SK-N-SH treated with all-trans-retinoic acid at 6 μM for 48 hours (cell line): ENCODE measurements around the gene KCNN2.
"Not testable (repeated sequence)": the region's sequence is repeated elsewhere in the genome, so short reads cannot be mapped to it uniquely, and the experiment has no call there.

Experiments
- ATAC-seq: fragments of 200-7000 bp; cut with Tn5 transposase; 3 replicates; pipeline ENCODE4 v1.9.1; 2020; ENCODE audit warnings: mild to moderate bottlenecking, moderate library complexity
- ARNTL ChIP-seq: fragments of 450-650 bp; formaldehyde crosslinking; IDR thresholded peaks from 2 replicates; pipeline ENCODE4 v1.5.0; 2020; ENCODE audit warnings: low read depth, mild to moderate bottlenecking, moderate library complexity, borderline replicate concordance
- BACH2 ChIP-seq: fragments of 250-450 bp; sonication (Bioruptor Pico); IDR thresholded peaks from 2 replicates; pipeline ENCODE4 v1.9.0; 2021; ENCODE audit warnings: mild to moderate bottlenecking, borderline replicate concordance
- CSDC2 ChIP-seq: fragments of 250-450 bp; sonication (Bioruptor Pico); IDR thresholded peaks from 2 replicates; pipeline ENCODE4 v1.5.0; 2020; ENCODE audit warnings: mild to moderate bottlenecking, moderate library complexity
- ESRRG ChIP-seq: fragments of 250-450 bp; sonication (Bioruptor Pico); IDR thresholded peaks from 2 replicates; pipeline ENCODE4 v1.6.1; 2021; ENCODE audit warnings: mild to moderate bottlenecking
- GLIS3 ChIP-seq: fragments of 250-450 bp; sonication (Bioruptor Pico); IDR thresholded peaks from 2 replicates; pipeline ENCODE4 v1.5.0; 2020; ENCODE audit warnings: mild to moderate bottlenecking, moderate library complexity
- ISL1 ChIP-seq: fragments of 250-450 bp; sonication (Bioruptor Pico); IDR thresholded peaks from 2 replicates; pipeline ENCODE4 v2.1.2; 2022; ENCODE audit warnings: mild to moderate bottlenecking, moderate library complexity
- PPARA ChIP-seq: fragments of 250-450 bp; sonication (Bioruptor Pico); IDR thresholded peaks from 2 replicates; pipeline ENCODE4 v1.5.0; 2020; ENCODE audit warnings: mild to moderate bottlenecking, borderline replicate concordance
- RARB ChIP-seq: fragments of 250-450 bp; sonication (Bioruptor Pico); IDR thresholded peaks from 2 replicates; pipeline ENCODE4 v1.8.0; 2021; ENCODE audit warnings: mild to moderate bottlenecking, moderate library complexity
- SNAI2 ChIP-seq: fragments of 250-450 bp; sonication (Bioruptor Pico); IDR thresholded peaks from 2 replicates; pipeline ENCODE4 v1.5.0; 2020; ENCODE audit warnings: mild to moderate bottlenecking, moderate library complexity
- TCF4 ChIP-seq: fragments of 250-450 bp; sonication (Bioruptor Pico); IDR thresholded peaks from 2 replicates; pipeline ENCODE4 v1.8.0; 2021; ENCODE audit warnings: mild to moderate bottlenecking, moderate library complexity, borderline replicate concordance
- TOX ChIP-seq: fragments of 250-450 bp; sonication (Bioruptor Pico); IDR thresholded peaks from 2 replicates; pipeline ENCODE4 v1.8.0; 2021; ENCODE audit warnings: mild to moderate bottlenecking, moderate library complexity, borderline replicate concordance
- ZFP3 ChIP-seq: fragments of 250-450 bp; sonication (Bioruptor Pico); IDR thresholded peaks from 2 replicates; pipeline ENCODE4 v1.5.0; 2020; ENCODE audit warnings: mild to moderate bottlenecking, moderate library complexity
- ZFP30 ChIP-seq: fragments of 450-650 bp; formaldehyde crosslinking; IDR thresholded peaks from 2 replicates; pipeline ENCODE4 v1.5.0; 2022; ENCODE audit warnings: mild to moderate bottlenecking, moderate library complexity
- ZNF70 ChIP-seq: fragments of 450-650 bp; formaldehyde crosslinking; IDR thresholded peaks from 2 replicates; pipeline ENCODE4 v1.5.0; 2020; ENCODE audit warnings: mild to moderate bottlenecking, moderate library complexity
- ZNF8 ChIP-seq: fragments of 450-650 bp; formaldehyde crosslinking; IDR thresholded peaks from 2 replicates; pipeline ENCODE4 v1.5.0; 2020; ENCODE audit warnings: mild to moderate bottlenecking, moderate library complexity
- TF ChIP-seq, protein P1 (sequence below): fragments of 250-450 bp; sonication (Bioruptor Pico); IDR thresholded peaks from 2 replicates; pipeline ENCODE4 v1.5.0; 2020; ENCODE audit warnings: mild to moderate bottlenecking, moderate library complexity
- TF ChIP-seq, protein P2 (sequence below): fragments of 250-450 bp; sonication (Bioruptor Pico); IDR thresholded peaks from 2 replicates; pipeline ENCODE4 v1.8.0; 2020; ENCODE audit warnings: mild to moderate bottlenecking, moderate library complexity, borderline replicate concordance
- TF ChIP-seq, protein P3 (sequence below): fragments of 250-450 bp; sonication (Bioruptor Pico); IDR thresholded peaks from 2 replicates; pipeline ENCODE4 v1.8.0; 2021; ENCODE audit warnings: low read depth, mild to moderate bottlenecking, moderate library complexity, borderline replicate concordance
- TF ChIP-seq, protein P4 (sequence below): fragments of 250-450 bp; sonication (Bioruptor Pico); IDR thresholded peaks from 2 replicates; pipeline ENCODE4 v1.5.1; 2021; ENCODE audit warnings: mild to moderate bottlenecking, moderate library complexity

Gene KCNN2

DNA sequence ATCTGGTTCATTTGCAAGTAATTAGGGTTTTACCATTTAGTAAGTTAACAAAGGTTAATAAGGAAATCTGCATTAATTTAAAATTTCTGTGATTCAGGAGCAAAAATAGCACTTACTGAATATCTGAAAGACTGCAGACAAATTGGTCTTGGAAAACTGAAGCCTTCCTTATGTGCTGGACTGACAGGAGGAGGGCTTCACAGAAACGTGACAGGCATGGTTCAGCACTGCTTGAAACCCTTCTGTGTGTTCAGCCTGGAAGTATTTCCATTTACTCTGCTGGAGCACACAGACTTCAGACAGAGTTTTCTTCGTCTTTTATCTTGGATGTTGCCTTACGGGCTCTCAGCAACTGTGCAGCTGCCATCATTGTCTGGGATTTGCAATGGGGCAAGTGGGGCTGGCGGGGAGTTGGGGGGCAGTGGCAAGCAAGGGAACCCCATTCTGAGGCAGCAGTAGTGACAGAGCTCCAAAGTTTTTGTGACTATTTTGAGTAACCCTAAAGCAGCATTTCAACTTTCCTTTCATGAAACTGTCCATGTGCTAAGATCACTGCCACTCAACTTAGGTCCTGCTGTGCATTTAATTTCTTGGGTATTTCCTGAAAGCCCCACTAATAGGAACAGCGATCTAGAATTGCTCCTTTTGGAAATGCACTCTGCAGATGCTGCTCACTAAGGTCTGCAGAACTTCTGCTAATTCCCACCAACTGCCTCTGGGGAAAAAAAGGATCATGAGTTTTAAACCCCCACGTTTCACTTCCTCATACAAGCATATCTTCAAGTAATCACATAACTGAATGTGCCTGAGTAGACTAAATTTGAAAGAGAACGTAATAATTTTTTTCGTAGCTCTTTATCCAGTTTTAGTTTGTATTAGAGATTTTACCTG is 56.6 kb downstream of the KCNN2 start:
- TF ChIP-seq, protein P1, sequence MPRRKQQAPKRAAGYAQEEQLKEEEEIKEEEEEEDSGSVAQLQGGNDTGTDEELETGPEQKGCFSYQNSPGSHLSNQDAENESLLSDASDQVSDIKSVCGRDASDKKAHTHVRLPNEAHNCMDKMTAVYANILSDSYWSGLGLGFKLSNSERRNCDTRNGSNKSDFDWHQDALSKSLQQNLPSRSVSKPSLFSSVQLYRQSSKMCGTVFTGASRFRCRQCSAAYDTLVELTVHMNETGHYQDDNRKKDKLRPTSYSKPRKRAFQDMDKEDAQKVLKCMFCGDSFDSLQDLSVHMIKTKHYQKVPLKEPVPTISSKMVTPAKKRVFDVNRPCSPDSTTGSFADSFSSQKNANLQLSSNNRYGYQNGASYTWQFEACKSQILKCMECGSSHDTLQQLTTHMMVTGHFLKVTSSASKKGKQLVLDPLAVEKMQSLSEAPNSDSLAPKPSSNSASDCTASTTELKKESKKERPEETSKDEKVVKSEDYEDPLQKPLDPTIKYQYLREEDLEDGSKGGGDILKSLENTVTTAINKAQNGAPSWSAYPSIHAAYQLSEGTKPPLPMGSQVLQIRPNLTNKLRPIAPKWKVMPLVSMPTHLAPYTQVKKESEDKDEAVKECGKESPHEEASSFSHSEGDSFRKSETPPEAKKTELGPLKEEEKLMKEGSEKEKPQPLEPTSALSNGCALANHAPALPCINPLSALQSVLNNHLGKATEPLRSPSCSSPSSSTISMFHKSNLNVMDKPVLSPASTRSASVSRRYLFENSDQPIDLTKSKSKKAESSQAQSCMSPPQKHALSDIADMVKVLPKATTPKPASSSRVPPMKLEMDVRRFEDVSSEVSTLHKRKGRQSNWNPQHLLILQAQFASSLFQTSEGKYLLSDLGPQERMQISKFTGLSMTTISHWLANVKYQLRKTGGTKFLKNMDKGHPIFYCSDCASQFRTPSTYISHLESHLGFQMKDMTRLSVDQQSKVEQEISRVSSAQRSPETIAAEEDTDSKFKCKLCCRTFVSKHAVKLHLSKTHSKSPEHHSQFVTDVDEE (CRISPR knock-in tag) = no peak
- TF ChIP-seq GLIS3 (CRISPR knock-in tag) = no peak
- TF ChIP-seq, protein P2, sequence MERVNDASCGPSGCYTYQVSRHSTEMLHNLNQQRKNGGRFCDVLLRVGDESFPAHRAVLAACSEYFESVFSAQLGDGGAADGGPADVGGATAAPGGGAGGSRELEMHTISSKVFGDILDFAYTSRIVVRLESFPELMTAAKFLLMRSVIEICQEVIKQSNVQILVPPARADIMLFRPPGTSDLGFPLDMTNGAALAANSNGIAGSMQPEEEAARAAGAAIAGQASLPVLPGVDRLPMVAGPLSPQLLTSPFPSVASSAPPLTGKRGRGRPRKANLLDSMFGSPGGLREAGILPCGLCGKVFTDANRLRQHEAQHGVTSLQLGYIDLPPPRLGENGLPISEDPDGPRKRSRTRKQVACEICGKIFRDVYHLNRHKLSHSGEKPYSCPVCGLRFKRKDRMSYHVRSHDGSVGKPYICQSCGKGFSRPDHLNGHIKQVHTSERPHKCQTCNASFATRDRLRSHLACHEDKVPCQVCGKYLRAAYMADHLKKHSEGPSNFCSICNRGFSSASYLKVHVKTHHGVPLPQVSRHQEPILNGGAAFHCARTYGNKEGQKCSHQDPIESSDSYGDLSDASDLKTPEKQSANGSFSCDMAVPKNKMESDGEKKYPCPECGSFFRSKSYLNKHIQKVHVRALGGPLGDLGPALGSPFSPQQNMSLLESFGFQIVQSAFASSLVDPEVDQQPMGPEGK (CRISPR knock-in tag) = no peak
- no peak for TF ChIP-seq ZFP30 (CRISPR knock-in tag)
- TF ChIP-seq ESRRG (CRISPR knock-in tag) = no peak
- no peak for TF ChIP-seq SNAI2 (CRISPR knock-in tag)
- ATAC-seq = no peak

DNA sequence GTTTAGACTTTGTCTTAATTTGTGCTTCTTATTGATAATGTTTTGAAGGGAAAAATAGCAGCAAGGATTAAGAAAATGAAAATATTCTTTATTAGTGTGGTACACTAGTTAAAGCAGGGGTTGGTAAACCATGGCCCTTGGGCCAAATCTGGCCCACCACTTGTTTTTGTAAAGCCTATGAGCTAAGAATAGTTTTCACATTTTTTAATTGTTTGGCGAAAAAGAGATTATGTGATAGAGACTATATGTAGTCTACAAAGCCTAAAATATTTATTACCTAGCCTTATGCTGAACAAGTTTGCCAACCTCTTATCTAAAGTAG is 57.2 kb downstream of the KCNN2 start:
- no peak for ATAC-seq
- TF ChIP-seq ARNTL = no peak
- TF ChIP-seq, protein P3, sequence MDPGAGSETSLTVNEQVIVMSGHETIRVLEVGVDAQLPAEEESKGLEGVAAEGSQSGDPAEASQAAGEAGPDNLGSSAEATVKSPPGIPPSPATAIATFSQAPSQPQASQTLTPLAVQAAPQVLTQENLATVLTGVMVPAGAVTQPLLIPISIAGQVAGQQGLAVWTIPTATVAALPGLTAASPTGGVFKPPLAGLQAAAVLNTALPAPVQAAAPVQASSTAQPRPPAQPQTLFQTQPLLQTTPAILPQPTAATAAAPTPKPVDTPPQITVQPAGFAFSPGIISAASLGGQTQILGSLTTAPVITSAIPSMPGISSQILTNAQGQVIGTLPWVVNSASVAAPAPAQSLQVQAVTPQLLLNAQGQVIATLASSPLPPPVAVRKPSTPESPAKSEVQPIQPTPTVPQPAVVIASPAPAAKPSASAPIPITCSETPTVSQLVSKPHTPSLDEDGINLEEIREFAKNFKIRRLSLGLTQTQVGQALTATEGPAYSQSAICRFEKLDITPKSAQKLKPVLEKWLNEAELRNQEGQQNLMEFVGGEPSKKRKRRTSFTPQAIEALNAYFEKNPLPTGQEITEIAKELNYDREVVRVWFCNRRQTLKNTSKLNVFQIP (CRISPR knock-in tag) = no peak
- TF ChIP-seq ESRRG (CRISPR knock-in tag) = no peak
- TF ChIP-seq ZNF8 (CRISPR knock-in tag) = no peak
- TF ChIP-seq PPARA (CRISPR knock-in tag) = no peak
- TF ChIP-seq ZNF70 (CRISPR knock-in tag) = no peak
- no peak for TF ChIP-seq BACH2
- TF ChIP-seq ZFP30 (CRISPR knock-in tag) = no peak
- TF ChIP-seq GLIS3 (CRISPR knock-in tag) = no peak
- TF ChIP-seq CSDC2 (CRISPR knock-in tag) = no peak
- TF ChIP-seq ISL1 (CRISPR knock-in tag) = no peak
- TF ChIP-seq ZFP3 (CRISPR knock-in tag) = no peak
- no peak for TF ChIP-seq RARB (CRISPR knock-in tag)

GRCh38 chr5:114419959-114420358 is 58.1 kb downstream of the KCNN2 start:
- no peak for TF ChIP-seq ARNTL
- ATAC-seq = no peak

DNA sequence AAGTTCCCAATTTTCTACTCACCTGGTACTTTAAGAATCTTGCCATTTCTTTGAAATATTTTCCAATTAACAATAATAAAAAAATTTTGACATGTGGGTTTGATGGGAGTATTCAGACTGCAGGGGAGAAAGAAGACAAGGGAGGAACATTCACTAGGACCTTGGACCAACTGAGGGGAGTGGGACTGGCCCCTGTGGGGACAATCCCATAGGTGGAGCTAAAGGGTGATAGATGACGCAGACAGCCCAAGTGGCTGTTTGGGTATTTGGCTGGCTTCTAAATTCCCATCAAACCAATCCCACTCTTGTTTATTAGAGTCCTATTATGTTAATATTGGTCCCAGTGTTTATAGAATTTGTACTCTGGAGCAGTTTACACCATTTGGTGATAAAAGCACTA is 65.3 kb downstream of the KCNN2 start:
- no peak for ATAC-seq
- TF ChIP-seq SNAI2 (CRISPR knock-in tag) = no peak
- no peak for TF ChIP-seq ARNTL
- TF ChIP-seq ZNF70 (CRISPR knock-in tag) = no peak
- no peak for TF ChIP-seq TOX (CRISPR knock-in tag)
- no peak for TF ChIP-seq ZFP3 (CRISPR knock-in tag)
- no peak for TF ChIP-seq TCF4 (CRISPR knock-in tag)
- no peak for TF ChIP-seq CSDC2 (CRISPR knock-in tag)
- TF ChIP-seq, all 23 proteins: peak for 0

DNA sequence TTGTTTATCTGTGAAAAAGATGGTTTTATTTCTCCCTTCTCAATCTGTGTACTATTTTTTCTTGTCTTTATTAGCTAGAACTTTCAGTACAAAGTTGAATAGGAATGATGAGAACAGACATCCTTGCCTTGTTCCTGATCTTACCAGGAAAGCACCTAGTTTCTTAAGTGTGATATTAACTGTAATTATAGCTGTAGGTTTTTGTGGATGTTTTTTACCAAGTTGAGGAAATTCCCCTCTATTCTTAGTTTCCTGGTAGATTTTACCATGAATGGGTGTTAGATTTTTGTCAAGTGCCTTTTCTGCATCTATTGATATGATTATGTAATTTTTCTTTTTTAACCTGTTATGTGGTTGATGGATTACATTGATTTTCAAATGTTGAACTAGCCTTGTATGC is 68.7 kb downstream of the KCNN2 start:
- no peak for ATAC-seq
- no peak for TF ChIP-seq RARB (CRISPR knock-in tag)
- no peak for TF ChIP-seq TCF4 (CRISPR knock-in tag)
- no peak for TF ChIP-seq BACH2
- no peak for TF ChIP-seq ESRRG (CRISPR knock-in tag)
- no peak for TF ChIP-seq SNAI2 (CRISPR knock-in tag)
- no peak for TF ChIP-seq ARNTL
- TF ChIP-seq, protein P4, sequence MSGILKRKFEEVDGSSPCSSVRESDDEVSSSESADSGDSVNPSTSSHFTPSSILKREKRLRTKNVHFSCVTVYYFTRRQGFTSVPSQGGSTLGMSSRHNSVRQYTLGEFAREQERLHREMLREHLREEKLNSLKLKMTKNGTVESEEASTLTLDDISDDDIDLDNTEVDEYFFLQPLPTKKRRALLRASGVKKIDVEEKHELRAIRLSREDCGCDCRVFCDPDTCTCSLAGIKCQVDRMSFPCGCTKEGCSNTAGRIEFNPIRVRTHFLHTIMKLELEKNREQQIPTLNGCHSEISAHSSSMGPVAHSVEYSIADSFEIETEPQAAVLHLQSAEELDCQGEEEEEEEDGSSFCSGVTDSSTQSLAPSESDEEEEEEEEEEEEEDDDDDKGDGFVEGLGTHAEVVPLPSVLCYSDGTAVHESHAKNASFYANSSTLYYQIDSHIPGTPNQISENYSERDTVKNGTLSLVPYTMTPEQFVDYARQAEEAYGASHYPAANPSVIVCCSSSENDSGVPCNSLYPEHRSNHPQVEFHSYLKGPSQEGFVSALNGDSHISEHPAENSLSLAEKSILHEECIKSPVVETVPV (CRISPR knock-in tag) = no peak
- TF ChIP-seq ZNF70 (CRISPR knock-in tag) = no peak
- TF ChIP-seq, protein P3 (CRISPR knock-in tag) = no peak
- TF ChIP-seq ZFP30 (CRISPR knock-in tag) = no peak

DNA sequence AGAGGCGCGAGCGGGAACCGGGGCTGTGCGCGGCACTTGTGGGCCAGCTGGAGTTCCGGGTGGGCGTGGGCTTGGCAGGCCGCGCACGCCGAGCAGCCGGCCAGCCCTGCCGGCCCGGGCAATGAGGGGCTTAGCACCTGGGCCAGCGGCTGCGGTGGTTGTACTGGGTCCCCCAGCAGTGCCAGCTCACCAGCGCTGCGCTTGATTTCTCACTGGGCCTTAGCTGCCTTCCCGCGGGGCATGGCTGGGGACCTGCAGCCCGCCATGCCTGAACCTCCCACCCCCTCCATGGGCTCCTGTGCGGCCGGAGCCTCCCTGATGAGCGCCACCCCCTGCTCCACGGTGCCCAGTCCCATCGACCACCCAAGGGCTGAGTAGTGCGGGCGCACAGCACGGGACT is 70.8 kb downstream of the KCNN2 start:
- not testable (repeated sequence) for ATAC-seq
